GM18858 (cell line): ENCODE results near the gene CXCL11.
A peak's percentile ranks its signal among the peaks of the same experiment; 100 is the strongest.
"Not testable (repeated sequence)": the region's sequence is repeated elsewhere in the genome, so short reads cannot be mapped to it uniquely, and the experiment has no call there.

Experiments used
- ATAC-seq: cut with Tn5 transposase; IDR thresholded peaks from one replicate; pipeline ENCODE4 v1.9.1; 2021; ENCODE audit not compliant: unreplicated experiment

CXCL11 gene

DNA sequence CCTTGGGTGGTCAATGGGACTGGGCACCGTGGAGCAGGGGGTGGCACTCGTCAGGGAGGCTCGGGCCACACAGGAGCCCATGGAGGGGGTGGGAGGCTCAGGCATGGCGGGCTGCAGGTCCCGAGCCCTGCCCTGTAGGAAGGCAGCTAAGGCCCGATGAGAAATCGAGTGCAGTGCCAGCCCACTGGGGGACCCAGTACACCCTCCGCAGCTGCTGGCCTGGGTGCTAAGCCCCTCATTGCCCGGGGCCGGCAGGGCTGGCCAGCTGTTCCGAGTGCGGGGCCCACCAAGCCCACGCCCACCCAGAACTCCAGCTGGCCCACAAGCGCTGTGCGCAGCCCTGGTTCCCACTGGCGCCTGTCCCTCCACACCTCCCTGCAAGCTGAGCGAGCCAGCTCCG lies 7.4 kb upstream of the CXCL11 start:
- ATAC-seq, result not testable (repeated sequence)

DNA sequence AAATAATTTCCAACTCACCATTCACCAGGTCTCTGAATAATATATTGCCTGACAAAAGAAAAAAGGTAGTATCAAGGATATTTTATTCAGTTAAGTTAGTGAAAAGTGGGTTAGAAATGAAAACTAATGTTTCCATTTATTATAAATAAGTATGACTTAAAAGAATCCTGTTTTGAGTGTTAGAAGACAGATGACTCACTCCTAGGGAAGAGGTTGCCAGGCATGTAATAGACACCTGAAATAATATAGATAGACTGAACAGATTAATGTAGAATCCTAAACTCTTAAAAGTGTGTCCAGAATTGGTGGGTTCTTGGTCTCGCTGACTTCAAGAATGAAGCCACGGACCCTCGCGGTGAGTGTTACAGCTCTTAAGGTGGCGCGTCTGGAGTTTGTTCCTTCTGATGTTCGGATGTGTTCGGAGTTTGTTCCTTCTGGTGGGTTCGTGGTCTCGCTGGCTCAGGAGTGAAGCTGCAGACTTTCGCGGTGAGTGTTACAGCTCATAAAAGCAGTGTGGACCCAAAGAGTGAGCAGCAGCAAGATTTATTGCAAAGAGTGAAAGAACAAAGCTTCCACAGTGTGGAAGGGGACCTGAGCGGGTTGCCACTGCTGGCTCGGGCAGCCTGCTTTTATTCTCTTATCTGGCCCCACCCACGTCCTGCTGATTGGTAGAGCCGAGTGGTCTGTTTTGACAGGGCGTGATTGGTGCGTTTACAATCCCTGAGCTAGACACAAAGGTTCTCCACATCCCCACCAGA lies 6.5 kb upstream of the CXCL11 start:
- ATAC-seq, result not testable (repeated sequence)

DNA sequence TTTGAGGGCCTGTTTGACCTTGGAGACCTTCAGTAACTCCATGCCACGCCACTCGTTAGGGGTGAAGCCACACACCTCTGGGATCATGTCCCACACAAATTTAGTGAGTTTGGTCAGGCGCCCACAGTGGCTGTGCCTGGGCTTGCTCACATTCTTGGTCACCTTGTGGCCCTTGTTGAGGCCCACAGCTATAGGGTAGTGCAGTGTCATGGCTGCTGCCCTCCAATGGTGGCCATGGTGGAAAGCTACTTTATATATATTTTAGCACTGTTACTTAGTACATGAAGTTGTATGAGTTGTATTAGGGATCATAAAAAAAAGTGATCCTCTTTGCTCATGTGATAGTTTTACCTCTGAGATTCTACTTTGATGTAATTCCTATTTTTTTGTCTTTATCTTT lies 985 bp upstream of the CXCL11 start:
- no peak for ATAC-seq

- no peak for ATAC-seq
Measured at GRCh38 chr4:76035141-76035540, 729 bp downstream of the CXCL11 start.

DNA sequence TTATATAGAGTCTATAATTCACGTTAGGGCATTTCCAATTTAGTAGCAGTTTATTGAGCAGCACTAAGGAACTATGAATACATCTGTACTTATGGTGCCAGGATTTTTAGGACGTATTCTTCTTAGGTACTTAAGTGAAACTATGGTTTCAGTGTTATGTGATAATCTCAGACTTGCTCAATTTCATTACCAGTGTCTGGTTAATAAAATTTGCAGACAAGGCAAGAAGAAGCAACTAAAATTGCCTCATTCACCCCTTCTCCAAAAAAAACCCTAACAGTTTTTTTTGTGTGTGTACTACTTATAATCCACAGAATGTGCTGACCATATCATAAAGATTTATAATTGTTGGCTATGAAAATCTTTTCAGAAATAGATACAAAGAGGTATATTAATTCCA lies 6.6 kb downstream of the CXCL11 start:
- ATAC-seq, result no peak

DNA sequence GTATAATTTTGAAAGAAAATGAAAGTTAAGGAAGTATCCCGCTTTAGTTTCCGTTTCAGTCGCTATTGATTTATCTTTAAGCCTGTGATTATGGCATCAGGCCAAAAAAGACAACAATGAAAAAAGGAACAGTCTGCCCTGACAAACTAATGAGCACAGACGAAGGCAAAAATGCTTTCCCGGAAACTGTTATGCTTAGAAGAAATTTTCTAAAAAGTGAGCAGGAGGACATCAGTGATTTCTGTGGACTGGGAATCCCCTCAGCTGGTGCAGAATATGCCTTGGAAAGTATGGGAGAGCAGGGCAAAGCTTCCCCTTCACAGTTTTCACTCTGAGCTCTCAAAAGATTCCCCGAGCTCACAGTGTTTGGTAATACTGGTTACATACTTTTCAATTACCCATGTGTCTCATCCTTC lies 7.5 kb downstream of the CXCL11 start:
- no peak for ATAC-seq

- no peak for ATAC-seq
Measured at GRCh38 chr4:76024065-76024464, 11.8 kb downstream of the CXCL11 start.

- ATAC-seq, result no peak
Measured at GRCh38 chr4:76023389-76023788, 12.5 kb downstream of the CXCL11 start, which contains the start of gene CXCL10. Gene CXCL10, minus strand, starts transcription at chr4:76023497. Its CDS starts 66 bp downstream, at chr4:76023431.

- no peak for ATAC-seq
Measured at GRCh38 chr4:76022677-76023076, 13.2 kb downstream of the CXCL11 start.

DNA sequence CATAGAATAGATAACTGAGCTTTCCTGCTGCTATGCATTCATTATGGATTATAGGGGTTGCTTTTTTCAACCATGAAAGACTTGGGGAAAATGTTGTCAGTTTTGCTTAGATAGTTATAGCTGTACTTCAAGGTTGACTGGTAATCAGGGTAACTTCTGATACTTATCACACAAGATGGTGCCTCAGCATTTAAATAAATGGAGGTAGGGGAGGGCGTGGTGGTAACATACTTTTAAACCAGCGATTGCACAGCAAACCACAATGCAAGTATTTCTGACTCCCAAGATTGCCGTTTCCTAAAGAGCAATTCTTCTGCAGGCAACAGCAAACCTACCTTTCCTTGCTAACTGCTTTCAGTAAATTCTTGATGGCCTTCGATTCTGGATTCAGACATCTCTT lies 13.8 kb downstream of the CXCL11 start:
- ATAC-seq, result no peak

- ATAC-seq, result no peak
Measured at GRCh38 chr4:76017056-76017686, 18.7 kb downstream of the CXCL11 start.

- peak; percentile 64 for ATAC-seq
Measured at GRCh38 chr4:76016393-76016792, 19.5 kb downstream of the CXCL11 start.

- ATAC-seq, result no peak
Measured at GRCh38 chr4:76013540-76013939, 22.3 kb downstream of the CXCL11 start.

GRCh38 chr4:76012388-76012801 lies 23.5 kb downstream of the CXCL11 start:
- ATAC-seq, result no peak

DNA sequence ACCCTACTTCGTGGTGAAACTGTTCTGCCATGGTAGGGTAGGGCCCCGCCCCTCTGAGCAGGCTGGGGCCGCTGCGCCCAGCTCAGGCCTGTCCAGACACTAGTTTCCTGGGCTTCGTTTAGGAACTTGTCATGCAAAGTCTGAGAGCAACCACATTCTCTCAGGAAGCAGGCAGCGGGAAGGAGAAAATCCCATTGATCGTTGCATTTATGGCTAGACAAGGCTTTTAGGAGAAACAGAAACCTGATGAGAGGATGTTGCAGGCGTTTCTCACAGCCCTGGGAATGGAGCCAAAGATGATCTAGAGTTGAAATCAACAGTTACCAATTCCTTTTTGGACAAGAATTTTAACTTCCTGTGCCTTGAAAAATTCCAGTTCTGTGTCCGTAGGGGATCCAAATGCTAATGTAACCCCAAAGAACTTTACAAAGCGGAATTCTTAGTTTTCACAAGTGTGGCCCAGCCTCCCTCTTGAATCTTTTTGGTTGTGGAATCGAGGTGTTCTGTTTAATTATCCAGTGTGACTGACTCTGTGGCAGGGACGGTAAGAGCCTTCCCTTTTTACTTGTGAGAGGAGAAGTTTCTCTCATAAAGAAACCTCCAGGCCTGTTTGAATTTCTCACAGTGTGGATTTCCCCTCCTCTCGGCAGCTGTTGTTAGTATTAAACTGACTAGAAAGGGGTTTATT lies 24.0 kb downstream of the CXCL11 start:
- peak; percentile 60 for ATAC-seq

GRCh38 chr4:76011018-76011670 lies 24.7 kb downstream of the CXCL11 start:
- ATAC-seq, result no peak

DNA sequence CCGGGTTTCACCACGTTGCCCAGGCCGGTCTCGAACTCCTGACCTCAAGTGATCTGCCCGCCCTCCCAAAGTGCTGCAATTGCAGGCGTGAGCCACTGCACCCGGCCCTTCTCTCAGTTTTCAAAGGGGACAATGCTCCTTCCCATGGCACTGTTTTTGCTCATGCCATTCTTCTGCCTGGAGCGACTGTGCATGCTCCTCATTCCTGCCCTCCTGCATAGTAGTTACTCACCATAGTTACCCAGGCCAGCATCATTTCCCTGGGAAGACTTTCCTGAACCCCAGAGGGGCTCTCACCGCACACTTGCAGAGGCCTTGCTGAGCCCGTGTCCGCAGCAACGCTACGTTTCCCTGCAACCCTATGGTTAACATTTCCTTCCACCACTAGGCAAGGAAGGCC lies 25.3 kb downstream of the CXCL11 start:
- no peak for ATAC-seq

GRCh38 chr4:76009311-76009710 lies 26.6 kb downstream of the CXCL11 start:
- no peak for ATAC-seq

GRCh38 chr4:76007089-76007862 lies 28.6 kb downstream of the CXCL11 start, which contains the start of gene CXCL9:
Gene CXCL9, minus strand, starts transcription at chr4:76007509. Its CDS starts 60 bp downstream, at chr4:76007449.
- no peak for ATAC-seq

DNA sequence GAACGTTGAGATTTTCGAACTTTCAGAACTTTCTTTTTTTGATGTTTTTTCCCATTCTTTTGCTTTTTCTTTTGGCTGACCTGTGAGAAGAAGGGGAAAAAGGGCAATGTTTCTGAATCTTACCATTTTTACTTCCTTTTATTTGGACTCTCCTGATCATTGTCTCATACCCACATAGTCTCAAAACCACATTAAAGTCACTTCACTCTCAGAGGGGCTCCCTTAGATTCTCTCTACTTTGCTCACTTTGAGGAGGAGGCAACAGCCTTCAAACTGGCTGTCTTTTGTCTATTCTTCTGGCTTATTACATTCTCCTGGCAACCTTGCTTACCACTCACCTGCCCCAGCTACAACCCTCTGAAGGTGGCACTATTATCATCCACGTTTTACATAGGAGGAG lies 32.2 kb downstream of the CXCL11 start:
- ATAC-seq, result no peak

DNA sequence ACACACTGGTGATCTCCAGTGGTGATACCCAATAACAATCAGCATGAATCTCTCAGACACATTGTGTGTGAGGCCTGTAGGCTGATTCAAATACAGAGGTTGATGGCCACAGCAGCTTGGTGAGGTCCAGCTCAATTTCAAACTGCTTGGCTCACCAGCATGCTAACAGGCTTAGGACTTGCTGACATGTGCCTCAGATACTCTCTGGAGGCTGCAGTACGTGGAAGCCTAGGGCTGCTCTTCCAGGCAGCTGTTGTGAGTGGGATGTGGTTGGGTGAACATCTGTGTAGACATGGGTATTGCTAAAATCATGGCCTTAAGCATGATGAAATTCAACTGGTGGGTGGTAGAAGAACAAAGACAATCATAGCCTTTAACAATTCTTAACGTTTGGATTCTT lies 32.8 kb downstream of the CXCL11 start:
- no peak for ATAC-seq
